PFSK-1 (cell line): ENCODE results near the gene SEH1L.

Experiments used
- POLR2AphosphoS5 ChIP-seq: IDR thresholded peaks from 2 replicates; pipeline ENCODE4 v1.6.1; 2012; ENCODE audit warnings: low read depth, mild to moderate bottlenecking, control low read depth, low read length, moderate library complexity
- SIN3A ChIP-seq: IDR thresholded peaks from 2 replicates; pipeline ENCODE4 v1.6.1; 2012; ENCODE audit warnings: mild to moderate bottlenecking, low read length, moderate library complexity, borderline replicate concordance; ENCODE audit not compliant: insufficient read depth
- TAF1 ChIP-seq: IDR thresholded peaks from 2 replicates; pipeline ENCODE4 v1.6.1; 2012; ENCODE audit warnings: low read length, control low read depth, borderline replicate concordance; ENCODE audit not compliant: insufficient read depth

DNA sequence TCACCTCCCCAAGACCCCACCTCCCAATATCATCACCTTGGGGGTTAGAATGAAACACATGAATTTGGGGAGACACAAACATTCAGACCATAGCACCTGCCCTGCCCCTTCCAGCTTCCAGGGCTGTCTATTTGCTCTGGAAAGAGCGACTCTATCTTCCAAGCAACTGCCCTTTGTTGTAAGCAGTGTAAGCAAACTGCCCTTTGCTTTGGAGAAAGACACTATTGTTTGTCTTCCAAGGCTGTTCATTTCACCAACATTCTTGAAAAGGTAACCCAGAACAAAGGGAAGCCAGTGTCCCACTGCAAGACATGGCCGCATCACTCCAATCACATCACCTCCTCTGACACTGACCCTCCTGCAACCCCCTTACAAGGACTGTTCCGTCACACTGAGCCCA lies 16.9 kb upstream of the SEH1L start:
- TF ChIP-seq TAF1 (no peak), POLR2AphosphoS5 (no peak), SIN3A (no peak)
